A673 (cell line): ENCODE measurements around the gene PPP6R2. TPM values are rescaled to one million over a fixed set of nuclear protein-coding genes. Genes with fewer than 3 reads are reported as not detected.

Experiments
- BruUV-seq: library from RNA; stranded (reverse); fragments of 400-500 nt; replicated peaks from 2 replicates; lab custom pipeline; 2021; lab: Mats Ljungman, UMichigan
- CTCF ChIA-PET: fragments of 300-600 bp; sonication (Branson Sonifier 250); formaldehyde crosslinking; loops from one replicate; lab custom pipeline; 2022; ENCODE audit warnings: antibody characterized with exemption; lab: Charles Lee
- POLR2A ChIA-PET: fragments of 300-600 bp; sonication (Branson Sonifier 250); formaldehyde crosslinking; loops from one replicate; lab custom pipeline; 2022; ENCODE audit warnings: antibody characterized with exemption; ENCODE audit not compliant: low non-redundant PET; lab: Charles Lee
- DNase-seq: peaks from one replicate; pipeline ENCODE4 v3.0.0-alpha.2; 2015; ENCODE audit warnings: low spot score
- H3K27ac ChIP-seq: fragments of 200-600 bp; sonication (generic); 2 replicates; pipeline ENCODE4 v1.5.1; 2016; ENCODE audit warnings: mixed run types, low read depth, mild to moderate bottlenecking, mixed read lengths, antibody characterized with exemption, low read length; ENCODE audit not compliant: poor library complexity, severe bottlenecking
- H3K27me3 ChIP-seq: fragments of 200-600 bp; sonication (generic); replicated peaks from 2 replicates; pipeline ENCODE4 v1.6.1; 2017; ENCODE audit warnings: mixed run types, low read depth, mild to moderate bottlenecking, mixed read lengths, antibody characterized with exemption, low read length; ENCODE audit not compliant: insufficient read depth, poor library complexity
- H3K36me3 ChIP-seq: fragments of 200-600 bp; sonication (generic); 2 replicates; pipeline ENCODE4 v1.6.1; 2016; ENCODE audit warnings: mixed run types, mild to moderate bottlenecking, mixed read lengths, antibody characterized with exemption, low read length; ENCODE audit not compliant: insufficient read depth, poor library complexity, severe bottlenecking
- H3K4me1 ChIP-seq: fragments of 200-600 bp; sonication (generic); 2 replicates; pipeline ENCODE4 v1.6.1; 2017; ENCODE audit warnings: mixed run types, mild to moderate bottlenecking, mixed read lengths, antibody characterized with exemption, low read length; ENCODE audit not compliant: insufficient read depth, poor library complexity, severe bottlenecking
- H3K4me3 ChIP-seq: fragments of 200-600 bp; sonication (generic); 2 replicates; pipeline ENCODE4 v1.5.1; 2016; ENCODE audit warnings: low read depth, mixed run types, mild to moderate bottlenecking, mixed read lengths, low read length; ENCODE audit not compliant: poor library complexity, severe bottlenecking
- H3K9me3 ChIP-seq: fragments of 200-600 bp; sonication (generic); 2 replicates; pipeline ENCODE4 v1.6.1; 2016; ENCODE audit warnings: mixed run types, low read depth, mild to moderate bottlenecking, mixed read lengths, antibody characterized with exemption, low read length; ENCODE audit not compliant: poor library complexity, severe bottlenecking
- EZH2 ChIP-seq: fragments of 200-600 bp; sonication (generic); IDR thresholded peaks from 2 replicates; pipeline ENCODE4 v1.6.1; 2017; ENCODE audit warnings: borderline replicate concordance, low read depth, mild to moderate bottlenecking, mixed read lengths, antibody characterized with exemption, low read length; ENCODE audit not compliant: poor library complexity, severe bottlenecking
- intact Hi-C: fragments of 100-400 bp; cut with micrococcal nuclease; formaldehyde crosslinking; loops from one replicate; pipeline ENCODE4 v1.10.0; 2022; ENCODE audit not compliant: unreplicated experiment
- total RNA-seq: library from RNA; stranded (reverse); gene quantifications from 2 replicates; pipeline ENCODE4 v1.2.3, GENCODE V29; 2021
- TF ChIP-seq, protein P1 (sequence below): fragments of 300-800, 200-600 bp; sonication (generic); conservative IDR thresholded peaks from 2 replicates; pipeline ENCODE4 v1.5.1; 2017; ENCODE audit warnings: low read depth, mild to moderate bottlenecking, antibody characterized with exemption, low read length, moderate library complexity, mixed read lengths

PPP6R2 gene
- total RNA-seq, 1 experiment from 2014 or later: 64.6 TPM

DNA sequence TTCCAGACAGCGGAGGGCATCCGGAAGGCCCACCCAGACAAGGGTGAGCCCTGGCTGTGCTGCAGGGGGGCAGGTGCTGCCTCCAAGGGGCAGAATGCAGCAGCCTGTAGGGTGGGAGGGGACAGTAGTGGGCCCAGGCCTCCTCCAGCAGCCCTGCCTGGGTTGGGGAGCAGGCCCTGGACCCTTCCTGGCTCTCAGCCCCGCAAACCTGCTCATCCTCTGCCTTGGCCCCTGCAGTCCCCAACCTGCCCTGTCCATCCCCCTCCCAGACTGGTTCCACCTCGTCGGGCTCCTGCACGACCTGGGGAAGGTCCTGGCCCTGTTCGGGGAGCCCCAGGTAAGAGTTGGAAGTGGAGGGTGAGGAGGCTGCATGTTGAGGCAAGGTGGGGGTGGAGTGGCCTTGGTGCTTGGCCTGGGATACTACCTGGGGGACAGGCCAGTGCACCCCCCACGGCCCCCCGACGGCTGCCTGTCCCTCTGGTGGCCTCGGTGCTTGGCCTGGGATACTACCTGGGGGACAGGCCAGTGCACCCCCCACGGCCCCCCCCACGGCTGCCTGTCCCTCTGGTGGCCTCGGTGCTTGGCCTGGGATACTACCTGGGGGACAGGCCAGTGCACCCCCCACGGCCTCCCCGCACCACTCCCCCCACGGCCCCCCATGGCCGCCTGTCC lies 145.0 kb downstream of the PPP6R2 start:
- no peaks in the 10 kb centered on the region for H3K9me3 ChIP-seq
- POLR2A ChIA-PET: no interaction called here
- H3K36me3 ChIP-seq: no peaks in the 10 kb centered on the region
- no peak overlapping the region for H3K27ac ChIP-seq
- H3K4me1 ChIP-seq: peaks cover 7% of the 10 kb centered on the region
- intact Hi-C loops: no loop called here
- TF ChIP-seq, protein P1, sequence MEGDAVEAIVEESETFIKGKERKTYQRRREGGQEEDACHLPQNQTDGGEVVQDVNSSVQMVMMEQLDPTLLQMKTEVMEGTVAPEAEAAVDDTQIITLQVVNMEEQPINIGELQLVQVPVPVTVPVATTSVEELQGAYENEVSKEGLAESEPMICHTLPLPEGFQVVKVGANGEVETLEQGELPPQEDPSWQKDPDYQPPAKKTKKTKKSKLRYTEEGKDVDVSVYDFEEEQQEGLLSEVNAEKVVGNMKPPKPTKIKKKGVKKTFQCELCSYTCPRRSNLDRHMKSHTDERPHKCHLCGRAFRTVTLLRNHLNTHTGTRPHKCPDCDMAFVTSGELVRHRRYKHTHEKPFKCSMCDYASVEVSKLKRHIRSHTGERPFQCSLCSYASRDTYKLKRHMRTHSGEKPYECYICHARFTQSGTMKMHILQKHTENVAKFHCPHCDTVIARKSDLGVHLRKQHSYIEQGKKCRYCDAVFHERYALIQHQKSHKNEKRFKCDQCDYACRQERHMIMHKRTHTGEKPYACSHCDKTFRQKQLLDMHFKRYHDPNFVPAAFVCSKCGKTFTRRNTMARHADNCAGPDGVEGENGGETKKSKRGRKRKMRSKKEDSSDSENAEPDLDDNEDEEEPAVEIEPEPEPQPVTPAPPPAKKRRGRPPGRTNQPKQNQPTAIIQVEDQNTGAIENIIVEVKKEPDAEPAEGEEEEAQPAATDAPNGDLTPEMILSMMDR: no peak
- TF ChIP-seq EZH2: no peak
- BruUV-seq: no TSS peak
- H3K4me3 ChIP-seq: no peak overlapping the region
- CTCF ChIA-PET: no interaction called here
- no peaks in the 10 kb centered on the region for H3K27me3 ChIP-seq
- DNase-seq: no peak

DNA sequence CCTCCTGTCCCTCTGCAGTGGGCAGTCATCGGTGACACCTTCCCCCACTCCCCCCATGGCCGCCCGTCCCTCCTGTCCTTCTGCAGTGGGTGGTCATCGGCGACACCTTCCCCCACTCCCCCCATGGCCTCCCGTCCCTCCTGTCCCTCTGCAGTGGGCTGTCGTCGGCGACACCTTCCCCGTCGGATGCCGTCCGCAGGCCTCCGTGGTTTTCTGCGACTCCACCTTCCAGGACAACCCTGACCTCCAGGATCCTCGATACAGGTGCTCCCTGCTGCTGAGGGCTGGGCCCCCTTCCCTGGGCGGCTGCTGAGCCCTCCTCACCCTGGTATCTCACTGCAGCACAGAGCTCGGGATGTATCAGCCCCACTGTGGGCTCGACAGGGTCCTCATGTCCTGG lies 145.8 kb downstream of the PPP6R2 start:
- TF ChIP-seq EZH2: no peak
- TF ChIP-seq, protein P1: no peak
- CTCF ChIA-PET: no interaction called here
- DNase-seq: no peak
- POLR2A ChIA-PET: no interaction called here
- no peaks in the 10 kb centered on the region for H3K36me3 ChIP-seq
- H3K4me1 ChIP-seq: peaks cover 7% of the 10 kb centered on the region
- no peak overlapping the region for H3K4me3 ChIP-seq
- no TSS peak for BruUV-seq
- intact Hi-C loops: no loop called here
- no peaks in the 10 kb centered on the region for H3K9me3 ChIP-seq
- H3K27me3 ChIP-seq: no peaks in the 10 kb centered on the region
- no peak overlapping the region for H3K27ac ChIP-seq

DNA sequence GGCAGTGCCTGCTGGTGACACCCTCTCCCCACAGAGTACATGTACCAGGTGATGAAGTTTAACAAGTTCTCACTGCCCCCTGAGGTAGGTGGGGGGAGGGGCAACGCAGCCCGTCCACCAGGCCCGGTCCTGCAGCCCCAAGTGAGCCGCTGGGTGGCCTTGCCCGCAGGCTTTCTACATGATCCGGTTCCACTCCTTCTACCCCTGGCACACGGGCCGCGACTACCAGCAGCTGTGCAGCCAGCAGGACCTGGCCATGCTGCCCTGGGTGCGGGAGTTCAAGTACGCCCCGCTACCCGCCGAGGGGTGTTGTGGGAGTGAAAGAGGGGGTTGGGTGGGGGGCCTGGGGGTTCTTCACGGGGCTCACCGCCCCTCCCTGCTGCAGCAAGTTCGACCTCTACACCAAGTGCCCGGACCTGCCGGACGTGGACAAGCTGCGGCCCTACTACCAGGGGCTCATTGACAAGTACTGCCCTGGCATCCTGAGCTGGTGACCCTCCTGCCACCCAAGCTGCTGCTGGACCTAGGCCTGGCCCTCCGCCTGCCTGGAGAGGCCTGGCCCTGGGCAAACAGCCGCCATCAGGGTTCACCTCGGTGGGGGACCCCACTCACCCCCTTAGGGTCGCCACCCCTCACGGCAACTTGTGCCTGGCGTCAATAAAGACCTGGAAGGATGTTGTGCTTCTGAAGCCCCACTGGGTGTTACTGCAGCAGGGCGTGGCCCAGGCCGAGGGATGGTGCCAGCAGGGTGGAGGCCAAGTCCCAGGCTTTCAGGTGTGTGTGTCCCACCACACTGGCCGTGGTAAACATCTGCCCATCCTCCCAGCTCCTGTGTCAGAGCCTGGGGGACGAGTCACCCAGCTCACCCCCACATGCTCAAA lies 146.5 kb downstream of the PPP6R2 start:
- Histone ChIP-seq H3K36me3 (no peaks in the 10 kb centered on the region), H3K4me3 (no peak overlapping the region), H3K9me3 (no peaks in the 10 kb centered on the region), H3K27ac (no peak overlapping the region), H3K27me3 (no peaks in the 10 kb centered on the region), H3K4me1 (peaks cover 7% of the 10 kb centered on the region)
- TF ChIP-seq, protein P1: no peak
- TF ChIP-seq EZH2: no peak
- DNase-seq: no peak
- POLR2A ChIA-PET: no interaction called here
- BruUV-seq: no TSS peak
- intact Hi-C loops: loop anchor here (10.0 kb wide), 1 partner anchor 215 kb away; the partner anchor contains the start of gene MAPK11
- CTCF ChIA-PET: no interaction called here
